GM21367 (cell line): ENCODE measurements around the gene GAREM1.
A peak's percentile ranks its signal among the peaks of the same experiment; 100 is the strongest.

Experiments
- ATAC-seq: cut with Tn5 transposase; IDR thresholded peaks from one replicate; pipeline ENCODE4 v1.9.1; 2021; ENCODE audit not compliant: unreplicated experiment

GAREM1 gene

GRCh38 chr18:32459361-32460101, 11.2 kb downstream of the GAREM1 start:
- no peak for ATAC-seq

GRCh38 chr18:32455361-32455760, 15.3 kb downstream of the GAREM1 start:
- no peak for ATAC-seq

- no peak for ATAC-seq
Observed at GRCh38 chr18:32454593-32454992, 16.1 kb downstream of the GAREM1 start.

- no peak for ATAC-seq
Observed at GRCh38 chr18:32450874-32451273, 19.8 kb downstream of the GAREM1 start.

GRCh38 chr18:32450026-32450691, 20.5 kb downstream of the GAREM1 start:
- ATAC-seq: no peak

GRCh38 chr18:32446780-32447179, 23.9 kb downstream of the GAREM1 start:
- no peak for ATAC-seq

- ATAC-seq: no peak
Observed at GRCh38 chr18:32445846-32446245, 24.8 kb downstream of the GAREM1 start.

- ATAC-seq: no peak
Observed at GRCh38 chr18:32443706-32444215, 26.9 kb downstream of the GAREM1 start.

GRCh38 chr18:32443033-32443705, 27.5 kb downstream of the GAREM1 start:
- ATAC-seq: no peak

GRCh38 chr18:32442575-32442974, 28.1 kb downstream of the GAREM1 start:
- no peak for ATAC-seq

GRCh38 chr18:32441533-32441932, 29.1 kb downstream of the GAREM1 start:
- no peak for ATAC-seq

- ATAC-seq: no peak
Observed at GRCh38 chr18:32440518-32440917, 30.2 kb downstream of the GAREM1 start.

- peak; percentile 53 for ATAC-seq
Observed at GRCh38 chr18:32439802-32440201, 30.9 kb downstream of the GAREM1 start.

GRCh38 chr18:32439241-32439640, 31.4 kb downstream of the GAREM1 start:
- ATAC-seq: no peak

- ATAC-seq: no peak
Observed at GRCh38 chr18:32438173-32438572, 32.5 kb downstream of the GAREM1 start.

GRCh38 chr18:32437100-32437834, 33.4 kb downstream of the GAREM1 start:
- ATAC-seq: no peak

GRCh38 chr18:32435631-32436500, 34.8 kb downstream of the GAREM1 start:
- no peak for ATAC-seq

GRCh38 chr18:32431753-32432152, 38.9 kb downstream of the GAREM1 start:
- ATAC-seq: no peak

- ATAC-seq: no peak
Observed at GRCh38 chr18:32429402-32429801, 41.3 kb downstream of the GAREM1 start.
